22Rv1 (cell line): ENCODE measurements around the gene METTL4.

ENCODE experiments used
- H3K27ac ChIP-seq: fragments of 450-650 bp; 2 replicates; pipeline ENCODE4 v1.5.1; 2017
- CTCF ChIP-seq: fragments of 450-650 bp; IDR thresholded peaks from 2 replicates; pipeline ENCODE4 v1.5.1; 2017; ENCODE audit warnings: mild to moderate bottlenecking
- ZFX ChIP-seq: fragments of 450-650 bp; IDR thresholded peaks from 2 replicates; pipeline ENCODE4 v1.6.1; 2017; ENCODE audit warnings: antibody characterized with exemption, borderline replicate concordance

METTL4 gene

GRCh38 chr18:2497797-2498196 lies 73.5 kb downstream of the METTL4 start:
- TF ChIP-seq CTCF (no peak), ZFX (no peak)
- no peak overlapping the region for H3K27ac ChIP-seq

GRCh38 chr18:2495381-2495780 lies 75.9 kb downstream of the METTL4 start:
- no peak overlapping the region for H3K27ac ChIP-seq
- TF ChIP-seq CTCF (no peak), ZFX (no peak)

- TF ChIP-seq CTCF (no peak), ZFX (no peak)
- no peak overlapping the region for H3K27ac ChIP-seq
These were observed 76.4 kb downstream of the METTL4 start for GRCh38 chr18:2494921-2495320.
